Measurements from ENCODE around the gene CILP.

The CILP gene

GRCh38 chr15:65223996-65224395 lies 12.7 kb upstream of the CILP start:
- DNase-seq = no peak

- DNase-seq = no peak
Observed at GRCh38 chr15:65222891-65223290, 11.6 kb upstream of the CILP start.

GRCh38 chr15:65221697-65222096 lies 10.4 kb upstream of the CILP start:
- DNase-seq = no peak

- DNase-seq = no peak
Observed at GRCh38 chr15:65219137-65219536, 7.9 kb upstream of the CILP start.

- DNase-seq = no peak
Observed at GRCh38 chr15:65217526-65218482, 6.5 kb upstream of the CILP start.

- no peak for DNase-seq
Observed at GRCh38 chr15:65215496-65215895, 4.2 kb upstream of the CILP start.

GRCh38 chr15:65214010-65214409 lies 2.7 kb upstream of the CILP start:
- DNase-seq = no peak

- no peak for DNase-seq
Observed at GRCh38 chr15:65213241-65213640, 2.0 kb upstream of the CILP start.

- no peak for DNase-seq
Observed at GRCh38 chr15:65212097-65212496, 824 bp upstream of the CILP start.

- DNase-seq = no peak
Observed at GRCh38 chr15:65211482-65211982, 259 bp upstream of the CILP start.

- DNase-seq = no peak
Observed at GRCh38 chr15:65209701-65210643, 1.3 kb downstream of the CILP start.

GRCh38 chr15:65208647-65209046 lies 2.6 kb downstream of the CILP start:
- DNase-seq = no peak

- no peak for DNase-seq
Observed at GRCh38 chr15:65207280-65207840, 3.9 kb downstream of the CILP start.

- no peak for DNase-seq
Observed at GRCh38 chr15:65206750-65207149, 4.5 kb downstream of the CILP start.

GRCh38 chr15:65204931-65205660 lies 6.2 kb downstream of the CILP start:
- DNase-seq = no peak

- DNase-seq = no peak
Observed at GRCh38 chr15:65204236-65204930, 6.9 kb downstream of the CILP start.

- DNase-seq = no peak
Observed at GRCh38 chr15:65201918-65202317, 9.4 kb downstream of the CILP start.

- no peak for DNase-seq
Observed at GRCh38 chr15:65198571-65198970, 12.7 kb downstream of the CILP start.

GRCh38 chr15:65197337-65197645 lies 14.0 kb downstream of the CILP start:
- DNase-seq = no peak

GRCh38 chr15:65196637-65197336 lies 14.5 kb downstream of the CILP start:
- DNase-seq = no peak

GRCh38 chr15:65195548-65195923 lies 15.7 kb downstream of the CILP start:
- no peak for DNase-seq

Data from activated T-cell treated with anti-CD3 and anti-CD28 coated beads for 4 hours (primary cell).